H9 (cell line): ENCODE data around the gene LRRN4. TPM values are rescaled to one million over a fixed set of nuclear protein-coding genes. Genes with fewer than 3 reads are reported as not detected.

Source experiments
- DNase-seq: peaks from one replicate; pipeline ENCODE4 v3.0.0-alpha.2; 2017
- H2AFZ ChIP-seq: one replicate; pipeline ENCODE4 v1.6.1; 2013; ENCODE audit warnings: mild to moderate bottlenecking, low read length, control low read depth, moderate library complexity
- H2AK5ac ChIP-seq: 2 replicates; pipeline ENCODE4 v1.6.1; 2013; ENCODE audit warnings: low read length, control low read depth, mixed read lengths; ENCODE audit not compliant: insufficient read length
- H2BK120ac ChIP-seq: one replicate; pipeline ENCODE4 v1.6.1; 2013; ENCODE audit warnings: low read depth, mild to moderate bottlenecking, low read length, control low read depth, inconsistent platforms; ENCODE audit not compliant: poor library complexity, severe bottlenecking
- H2BK12ac ChIP-seq: 2 replicates; pipeline ENCODE4 v1.6.1; 2013; ENCODE audit warnings: low read length, control low read depth, mixed read lengths, low read depth; ENCODE audit not compliant: insufficient read length
- H2BK15ac ChIP-seq: 2 replicates; pipeline ENCODE4 v1.6.1; 2013; ENCODE audit warnings: low read depth, low read length, control low read depth
- H2BK20ac ChIP-seq: one replicate; pipeline ENCODE4 v1.6.1; 2013; ENCODE audit warnings: low read depth, mild to moderate bottlenecking, low read length, control low read depth, inconsistent platforms; ENCODE audit not compliant: poor library complexity, severe bottlenecking
- H2BK5ac ChIP-seq: 2 replicates; pipeline ENCODE4 v1.6.1; 2013; ENCODE audit warnings: low read length, control low read depth, mixed read lengths; ENCODE audit not compliant: insufficient read length
- H3K14ac ChIP-seq: 2 replicates; pipeline ENCODE4 v1.6.1; 2013; ENCODE audit warnings: low read length, control low read depth; ENCODE audit not compliant: insufficient read depth
- H3K18ac ChIP-seq: 2 replicates; pipeline ENCODE4 v1.6.1; 2013; ENCODE audit warnings: low read depth, mild to moderate bottlenecking, mixed read lengths, low read length, control low read depth; ENCODE audit not compliant: insufficient read length
- H3K23ac ChIP-seq: 2 replicates; pipeline ENCODE4 v1.6.1; 2013; ENCODE audit warnings: low read length, control low read depth, mixed read lengths, low read depth; ENCODE audit not compliant: insufficient read length
- H3K23me2 ChIP-seq: 2 replicates; pipeline ENCODE4 v1.6.1; 2013; ENCODE audit warnings: low read depth, mild to moderate bottlenecking, mixed read lengths, low read length, control low read depth; ENCODE audit not compliant: insufficient read length, poor library complexity, severe bottlenecking
- H3K27ac ChIP-seq: 2 replicates; pipeline ENCODE4 v1.5.1; 2013; ENCODE audit warnings: low read length, control low read depth, mixed read lengths, low read depth; ENCODE audit not compliant: insufficient read length
- H3K27me3 ChIP-seq: 2 replicates; pipeline ENCODE4 v1.6.1; 2013; ENCODE audit warnings: low read length, control low read depth, inconsistent platforms; ENCODE audit not compliant: insufficient read depth
- H3K4ac ChIP-seq: 2 replicates; pipeline ENCODE4 v1.6.1; 2013; ENCODE audit warnings: low read depth, mild to moderate bottlenecking, control low read depth, inconsistent platforms, low read length, moderate library complexity
- H3K4me1 ChIP-seq: 2 replicates; pipeline ENCODE4 v1.6.1; 2013; ENCODE audit warnings: low read length, control low read depth, inconsistent platforms; ENCODE audit not compliant: insufficient read depth
- H3K4me2 ChIP-seq: 2 replicates; pipeline ENCODE4 v1.6.1; 2013; ENCODE audit warnings: low read length, control low read depth, mixed read lengths; ENCODE audit not compliant: insufficient read length, insufficient read depth
- H3K56ac ChIP-seq: 2 replicates; pipeline ENCODE4 v1.6.1; 2013; ENCODE audit warnings: low read depth, mild to moderate bottlenecking, mixed read lengths, low read length, control low read depth; ENCODE audit not compliant: insufficient read length
- H3K79me1 ChIP-seq: 2 replicates; pipeline ENCODE4 v1.6.1; 2013; ENCODE audit warnings: low read depth, mild to moderate bottlenecking, moderate library complexity, low read length, control low read depth, inconsistent platforms; ENCODE audit not compliant: insufficient read depth, poor library complexity, severe bottlenecking
- H3K79me2 ChIP-seq: 2 replicates; pipeline ENCODE4 v1.6.1; 2013; ENCODE audit warnings: low read length, control low read depth, inconsistent platforms; ENCODE audit not compliant: insufficient read depth
- H3K9ac ChIP-seq: 2 replicates; pipeline ENCODE4 v1.6.1; 2013; ENCODE audit warnings: low read length, control low read depth, mixed read lengths; ENCODE audit not compliant: insufficient read length; ENCODE audit errors: extremely low read depth
- H3K9me3 ChIP-seq: one replicate; pipeline ENCODE4 v1.6.1; 2013; ENCODE audit warnings: low read depth, low read length, inconsistent platforms; ENCODE audit not compliant: control insufficient read depth
- H3T11ph ChIP-seq: one replicate; pipeline ENCODE4 v1.6.1; 2013; ENCODE audit warnings: mild to moderate bottlenecking, low read length, control low read depth, inconsistent platforms
- H4K20me1 ChIP-seq: one replicate; pipeline ENCODE4 v1.6.1; 2013; ENCODE audit not compliant: control insufficient read depth, insufficient read length, insufficient read depth
- H4K5ac ChIP-seq: 2 replicates; pipeline ENCODE4 v1.6.1; 2013; ENCODE audit warnings: low read depth, mild to moderate bottlenecking, mixed read lengths, low read length, control low read depth; ENCODE audit not compliant: insufficient read length
- H4K8ac ChIP-seq: replicated peaks from 2 replicates; pipeline ENCODE4 v1.6.1; 2013; ENCODE audit warnings: low read length, control low read depth, mixed read lengths, low read depth; ENCODE audit not compliant: insufficient read length
- H4K91ac ChIP-seq: 2 replicates; pipeline ENCODE4 v1.6.1; 2013; ENCODE audit warnings: low read depth, mild to moderate bottlenecking, moderate library complexity, mixed read lengths, low read length, control low read depth; ENCODE audit not compliant: insufficient read length
- H3K27ac Mint-ChIP-seq, 3 experiments: 2 replicates in 2 of 3; 3 replicates in 1 of 3; pipeline ENCODE4 v1.8.0; 2020 to 2021; ENCODE audit warnings: mixed read lengths in 3 of 3, mild to moderate bottlenecking in 1 of 3, moderate library complexity in 1 of 3
- H3K27me3 Mint-ChIP-seq: 2 replicates; pipeline ENCODE4 v1.8.0; 2021; ENCODE audit warnings: low read depth, mild to moderate bottlenecking, moderate library complexity, mixed read lengths
- H3K36me3 Mint-ChIP-seq, 3 experiments: 2 replicates in 2 of 3; 3 replicates in 1 of 3; pipeline ENCODE4 v1.8.0; 2020 to 2021; ENCODE audit warnings: low read depth in 3 of 3, mixed read lengths in 3 of 3; ENCODE audit not compliant: insufficient read depth in 1 of 3
- H3K4me1 Mint-ChIP-seq, 2 experiments: 2 replicates each; pipeline ENCODE4 v1.8.0; 2020; ENCODE audit warnings: mixed read lengths in 2 of 2
- H3K4me3 Mint-ChIP-seq, 2 experiments: 2 replicates in 1 of 2; 3 replicates in 1 of 2; pipeline ENCODE4 v1.8.0; 2020 to 2021; ENCODE audit warnings: mild to moderate bottlenecking in 2 of 2, mixed read lengths in 2 of 2, moderate library complexity in 1 of 2
- H3K9me3 Mint-ChIP-seq, 2 experiments: 2 replicates in 1 of 2; 3 replicates in 1 of 2; pipeline ENCODE4 v1.8.0; 2020; ENCODE audit warnings: mild to moderate bottlenecking in 2 of 2, mixed read lengths in 2 of 2, moderate library complexity in 1 of 2
- WGBS: extraction: QIAGEN DNeasy Blood & Tissue Kit; methylation state at CpG from one replicate; pipeline ENCODE4 v1.1.7; 2013; ENCODE audit warnings: missing lambda C conversion rate, low lambda C conversion rate, mixed read lengths; ENCODE audit not compliant: insufficient read length; ENCODE audit errors: extremely low coverage; 5-methylcytosine and 5-hydroxymethylcytosine counted together
- total RNA-seq: library from RNA; stranded (reverse); gene quantifications from 2 replicates; pipeline ENCODE4 v1.2.1, GENCODE V29; 2021
- TF ChIP-seq, protein P1 (sequence below): fragments of 200-600 bp; sonication (generic); conservative IDR thresholded peaks from 3 replicates; pipeline ENCODE4 v1.8.0; 2021; ENCODE audit warnings: antibody characterized with exemption, mild to moderate bottlenecking

LRRN4 gene
- total RNA-seq, 1 experiment from 2014 or later, result 0.22 TPM

DNA sequence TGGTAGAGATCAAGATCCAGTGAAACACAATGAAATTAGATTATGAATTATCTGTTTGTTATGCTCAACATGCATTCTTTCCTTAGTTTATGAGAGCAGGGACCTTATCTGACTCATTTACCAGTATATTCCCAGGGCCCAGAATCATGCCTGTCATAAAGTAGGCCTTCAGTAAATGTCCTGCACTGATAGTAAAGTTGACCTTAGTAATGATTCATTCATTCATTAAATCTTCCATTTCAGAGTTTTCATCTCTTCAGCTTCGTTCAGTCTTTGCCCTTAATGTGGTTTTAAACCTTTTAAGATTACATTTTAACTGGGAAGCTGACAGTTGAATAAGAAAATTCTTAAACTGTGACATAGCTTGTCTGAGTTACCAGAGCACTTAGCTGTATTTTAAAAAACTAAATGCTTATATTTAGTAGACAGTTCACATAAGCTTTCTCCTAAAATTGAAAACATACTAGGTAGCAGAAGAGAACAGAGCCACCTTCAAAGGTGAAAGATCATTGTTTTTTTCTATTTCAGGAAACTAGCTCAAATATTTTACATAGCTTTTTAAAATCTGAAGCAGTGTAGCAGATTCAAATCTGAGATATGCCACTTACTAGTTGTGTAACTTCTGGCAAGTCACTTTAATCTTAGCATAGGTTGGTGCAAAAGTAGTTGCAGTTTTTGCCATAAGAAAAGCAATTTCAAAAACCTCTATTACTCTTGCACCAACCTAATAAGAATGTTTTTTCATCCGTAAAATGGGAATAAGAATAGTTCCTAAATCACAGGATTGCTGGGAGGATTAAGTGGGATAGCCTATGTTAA is 62.0 kb downstream of the LRRN4 start:
- TF ChIP-seq, protein P1, sequence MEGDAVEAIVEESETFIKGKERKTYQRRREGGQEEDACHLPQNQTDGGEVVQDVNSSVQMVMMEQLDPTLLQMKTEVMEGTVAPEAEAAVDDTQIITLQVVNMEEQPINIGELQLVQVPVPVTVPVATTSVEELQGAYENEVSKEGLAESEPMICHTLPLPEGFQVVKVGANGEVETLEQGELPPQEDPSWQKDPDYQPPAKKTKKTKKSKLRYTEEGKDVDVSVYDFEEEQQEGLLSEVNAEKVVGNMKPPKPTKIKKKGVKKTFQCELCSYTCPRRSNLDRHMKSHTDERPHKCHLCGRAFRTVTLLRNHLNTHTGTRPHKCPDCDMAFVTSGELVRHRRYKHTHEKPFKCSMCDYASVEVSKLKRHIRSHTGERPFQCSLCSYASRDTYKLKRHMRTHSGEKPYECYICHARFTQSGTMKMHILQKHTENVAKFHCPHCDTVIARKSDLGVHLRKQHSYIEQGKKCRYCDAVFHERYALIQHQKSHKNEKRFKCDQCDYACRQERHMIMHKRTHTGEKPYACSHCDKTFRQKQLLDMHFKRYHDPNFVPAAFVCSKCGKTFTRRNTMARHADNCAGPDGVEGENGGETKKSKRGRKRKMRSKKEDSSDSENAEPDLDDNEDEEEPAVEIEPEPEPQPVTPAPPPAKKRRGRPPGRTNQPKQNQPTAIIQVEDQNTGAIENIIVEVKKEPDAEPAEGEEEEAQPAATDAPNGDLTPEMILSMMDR, result no peak
- Histone ChIP-seq H4K20me1 (no peaks in the 10 kb centered on the region), H3K79me1 (no peaks in the 10 kb centered on the region), H2BK20ac (no peak overlapping the region), H2BK12ac (no peak overlapping the region), H4K5ac (no peak overlapping the region), H3K4me1 (no peaks in the 10 kb centered on the region), H3K23me2 (no peaks in the 10 kb centered on the region), H2BK5ac (no peak overlapping the region), H3K23ac (no peak overlapping the region), H3T11ph (no peak overlapping the region), H3K14ac (no peak overlapping the region), H2AK5ac (no peak overlapping the region), H4K91ac (no peak overlapping the region), H3K4me2 (no peak overlapping the region), H2BK15ac (no peak overlapping the region), H3K18ac (no peak overlapping the region), H3K9ac (no peak overlapping the region), H3K27me3 (no peaks in the 10 kb centered on the region), H3K56ac (no peak overlapping the region), H2AFZ (no peak overlapping the region), H3K4ac (no peak overlapping the region), H2BK120ac (no peak overlapping the region), H4K8ac (no peak overlapping the region), H3K9me3 (no peaks in the 10 kb centered on the region), H3K27ac (no peak overlapping the region), H3K79me2 (no peaks in the 10 kb centered on the region)
- H3K4me1 Mint-ChIP-seq, result no peaks in the 10 kb centered on the region
- no peak overlapping the region for H3K4me3 Mint-ChIP-seq
- H3K27me3 Mint-ChIP-seq, result no peaks in the 10 kb centered on the region
- peaks cover 5 to 58% (median 44%) of the 10 kb centered on the region in 3 experiments; a peak in 6 of 7 replicates for H3K36me3 Mint-ChIP-seq
- no CpG with 5 or more reads among the region's 2 CpGs for WGBS
- DNase-seq, result no peak
- H3K27ac Mint-ChIP-seq, result no peak overlapping the region
- no peaks in the 10 kb centered on the region for H3K9me3 Mint-ChIP-seq
